SK-N-SH (cell line): ENCODE measurements around the gene RWDD3. TPM values are rescaled to one million over a fixed set of nuclear protein-coding genes. Genes with fewer than 3 reads are reported as not detected.
A peak's percentile ranks its signal among the peaks of the same experiment; 100 is the strongest.

ENCODE experiments used
- CTCF ChIA-PET: fragments of 300-600, 350-600 bp; formaldehyde crosslinking; extraction: SDS; loops from one replicate; lab custom pipeline; 2021; lab: Yijun Ruan, JAX
- POLR2A ChIA-PET: fragments of 350-600 bp; sonication (Branson Sonifier 250); formaldehyde crosslinking; extraction: SDS; loops from one replicate; lab custom pipeline; 2020; ENCODE audit warnings: antibody characterized with exemption, inconsistent platforms; lab: Yijun Ruan, JAX
- DNase-seq: peaks from one replicate; pipeline ENCODE4 v3.0.0; 2012
- H2AFZ ChIP-seq: fragments of 200-600 bp; sonication (generic); 2 replicates; pipeline ENCODE4 v1.8.1; 2016; ENCODE audit warnings: antibody characterized with exemption, mild to moderate bottlenecking, low read depth
- H3F3A ChIP-seq: fragments of 200-600 bp; sonication (generic); replicated peaks from 2 replicates; pipeline ENCODE3; 2016; ENCODE audit warnings: antibody characterized with exemption, mild to moderate bottlenecking; ENCODE audit not compliant: insufficient read depth
- H3K27ac ChIP-seq, 2 experiments: fragments of 200-500 bp in 1 of 2; fragments of 200-600 bp in 1 of 2; sonication (Bioruptor generic) in 1 of 2; sonication (generic), shearing (Covaris generic) in 1 of 2; 2 replicates each; pipeline versions ENCODE4 v1.5.1 to v1.6.1; 2014 to 2016; ENCODE audit warnings: low read depth in 2 of 2, inconsistent platforms in 1 of 2, low read length in 1 of 2, mild to moderate bottlenecking in 1 of 2, mixed read lengths in 1 of 2
- H3K27me3 ChIP-seq: fragments of 200-600 bp; sonication (generic), shearing (Covaris generic); 2 replicates; pipeline ENCODE4 v1.6.1; 2016; ENCODE audit warnings: mixed run types; ENCODE audit not compliant: insufficient read depth
- H3K36me3 ChIP-seq, 2 experiments: fragments of 200-500 bp in 1 of 2; fragments of 200-600 bp in 1 of 2; sonication (Bioruptor generic) in 1 of 2; sonication (generic) in 1 of 2; replicated peaks in 1 of 2; 2 replicates each; pipeline versions ENCODE3 to v1.5.1; 2014 to 2016; ENCODE audit warnings: low read length in 1 of 2, mild to moderate bottlenecking in 1 of 2; ENCODE audit not compliant: insufficient read depth in 2 of 2, control insufficient read depth in 1 of 2
- H3K4me1 ChIP-seq, 2 experiments: fragments of 200-500 bp in 1 of 2; fragments of 200-600 bp in 1 of 2; sonication (Bioruptor generic) in 1 of 2; sonication (generic), shearing (Covaris generic) in 1 of 2; 2 replicates each; pipeline versions ENCODE4 v1.5.1 to v1.6.1; 2014 to 2016; ENCODE audit warnings: low read depth in 1 of 2, low read length in 1 of 2, mixed run types in 1 of 2; ENCODE audit not compliant: insufficient read depth in 2 of 2, control insufficient read depth in 1 of 2
- H3K4me2 ChIP-seq: fragments of 200-600 bp; sonication (generic), shearing (Covaris generic); 2 replicates; pipeline ENCODE4 v1.6.1; 2017; ENCODE audit warnings: mixed run types
- H3K4me3 ChIP-seq, 2 experiments: fragments of 200-500 bp in 1 of 2; fragments of 200-600 bp in 1 of 2; sonication (Bioruptor generic) in 1 of 2; sonication (generic), shearing (Covaris generic) in 1 of 2; 2 replicates each; pipeline versions ENCODE4 v1.5.1 to v1.8.1; 2014 to 2016; ENCODE audit warnings: low read depth in 2 of 2, inconsistent platforms in 1 of 2, low read length in 1 of 2, mild to moderate bottlenecking in 1 of 2, mixed read lengths in 1 of 2, moderate library complexity in 1 of 2
- H3K79me2 ChIP-seq: fragments of 200-600 bp; sonication (generic); 2 replicates; pipeline ENCODE4 v1.8.1; 2017; ENCODE audit warnings: mild to moderate bottlenecking; ENCODE audit not compliant: insufficient read depth
- H3K9ac ChIP-seq: fragments of 200-600 bp; sonication (generic); 2 replicates; pipeline ENCODE4 v1.6.1; 2017; ENCODE audit warnings: mixed run types
- H3K9me2 ChIP-seq: fragments of 200-600 bp; sonication (generic); 2 replicates; pipeline ENCODE4 v1.6.1; 2017; ENCODE audit warnings: mixed run types
- H3K9me3 ChIP-seq: fragments of 200-600 bp; sonication (generic); 2 replicates; pipeline ENCODE4 v1.6.1; 2017; ENCODE audit warnings: mixed run types, mild to moderate bottlenecking, moderate library complexity
- H4K20me1 ChIP-seq: fragments of 200-600 bp; sonication (generic); 2 replicates; pipeline ENCODE4 v1.6.1; 2017; ENCODE audit warnings: mild to moderate bottlenecking, mixed run types; ENCODE audit not compliant: insufficient read depth
- CHD2 ChIP-seq: fragments of 150-350 bp; IDR thresholded peaks from 2 replicates; pipeline ENCODE4 v1.6.1; 2018; ENCODE audit warnings: low read length; ENCODE audit not compliant: partially characterized antibody
- ELF1 ChIP-seq: IDR thresholded peaks from 2 replicates; pipeline ENCODE4 v1.4.0; 2012
- EP300 ChIP-seq, 2 experiments: IDR thresholded peaks; 2 replicates each; pipeline versions ENCODE4 v1.4.0 to v1.6.1; 2012; ENCODE audit warnings: borderline replicate concordance in 1 of 2, low read depth in 1 of 2, low read length in 1 of 2
- EZH2phosphoT487 ChIP-seq: fragments of 200-600 bp; sonication (generic); IDR thresholded peaks from 2 replicates; pipeline ENCODE4 v1.6.1; 2017; ENCODE audit warnings: low read depth, mixed run types, mild to moderate bottlenecking, antibody characterized with exemption, moderate library complexity, borderline replicate concordance
- FOSL2 ChIP-seq: IDR thresholded peaks from 2 replicates; pipeline ENCODE4 v1.4.0; 2012; ENCODE audit warnings: low read depth, mild to moderate bottlenecking, moderate library complexity, borderline replicate concordance
- FOXM1 ChIP-seq: IDR thresholded peaks from 2 replicates; pipeline ENCODE4 v1.4.0; 2012; ENCODE audit warnings: low read depth, mild to moderate bottlenecking
- GATA2 ChIP-seq: sonication (generic); formaldehyde crosslinking; IDR thresholded peaks from 2 replicates; pipeline ENCODE4 v1.5.0; 2020; ENCODE audit warnings: mild to moderate bottlenecking, missing genetic modification reagents
- MAX ChIP-seq: IDR thresholded peaks from 2 replicates; pipeline ENCODE4 v1.4.0; 2012; ENCODE audit warnings: low read depth
- MEF2A ChIP-seq: IDR thresholded peaks from 2 replicates; pipeline ENCODE4 v1.4.0; 2012; ENCODE audit warnings: low read depth, borderline replicate concordance
- MXI1 ChIP-seq: IDR thresholded peaks from 2 replicates; pipeline ENCODE4 v1.6.1; 2012; ENCODE audit warnings: mild to moderate bottlenecking, low read depth, low read length, improper control_type of control experiment
- NFIC ChIP-seq: IDR thresholded peaks from 2 replicates; pipeline ENCODE4 v1.4.0; 2012; ENCODE audit warnings: borderline replicate concordance
- NRF1 ChIP-seq: IDR thresholded peaks from 2 replicates; pipeline ENCODE4 v1.6.1; 2012; ENCODE audit warnings: low read depth, mild to moderate bottlenecking, low read length
- REST ChIP-seq: IDR thresholded peaks from 2 replicates; pipeline ENCODE4 v1.6.1; 2012; ENCODE audit warnings: mild to moderate bottlenecking, low read depth, low read length, moderate library complexity
- RXRA ChIP-seq: IDR thresholded peaks from 2 replicates; pipeline ENCODE4 v1.4.0; 2012; ENCODE audit warnings: low read depth, mild to moderate bottlenecking, borderline replicate concordance
- TAF1 ChIP-seq: IDR thresholded peaks from 2 replicates; pipeline ENCODE4 v1.6.1; 2012; ENCODE audit warnings: low read depth, mild to moderate bottlenecking, low read length, moderate library complexity, borderline replicate concordance
- YY1 ChIP-seq: IDR thresholded peaks from 2 replicates; pipeline ENCODE4 v1.4.0; 2012; ENCODE audit warnings: low read depth, mild to moderate bottlenecking
- WGBS: methylation state at CpG from one replicate; pipeline ENCODE4 v1.1.6; 2017; ENCODE audit warnings: low lambda C conversion rate; 5-methylcytosine and 5-hydroxymethylcytosine counted together
- polyA plus RNA-seq, 3 experiments: library from polyadenylated mRNA; depleted of rRNA; stranded (reverse); fragments of >200 nt; gene quantifications; 2 replicates each; pipeline ENCODE4 v1.2.3, GENCODE V29; 2012

The RWDD3 gene
- polyA plus RNA-seq, 1 of the 3 experiments (the other 2 are of a cell fraction): 11.9 TPM

GRCh38 chr1:95233319-95233736 lies 682 bp upstream of the RWDD3 start:
- peak overlapping the region; percentile 84 for H3K4me2 ChIP-seq
- peak overlapping the region; percentile 86 to 92 for H3K4me3 ChIP-seq
- peak overlapping the region; percentile 100 for H2AFZ ChIP-seq
- TF ChIP-seq EZH2phosphoT487: no peak
- TF ChIP-seq GATA2 (CRISPR knock-in tag): no peak
- TF ChIP-seq YY1: no peak
- TF ChIP-seq CHD2: no peak
- no peak for TF ChIP-seq FOXM1
- TF ChIP-seq MXI1: no peak
- no peak for TF ChIP-seq TAF1
- no peak for TF ChIP-seq NRF1
- TF ChIP-seq MEF2A: no peak
- TF ChIP-seq RXRA: no peak
- TF ChIP-seq NFIC: no peak
- no peak for TF ChIP-seq ELF1
- TF ChIP-seq EP300 (IDR thresholded peaks at IDR 0.05; ENCODE audit: borderline replicate concordance in 1 of 2, low read depth in 1 of 2, low read length in 1 of 2): no peak
- no peak for TF ChIP-seq FOSL2
- TF ChIP-seq MAX: no peak
- no peak for TF ChIP-seq REST
- H3F3A ChIP-seq: no peaks in the 10 kb centered on the region
- no peaks in the 10 kb centered on the region for H3K27me3 ChIP-seq
- WGBS: 87% methylated on average over 11 of the region's 14 CpGs
- peak overlapping the region; percentile 62 for H3K9ac ChIP-seq
- no peaks in the 10 kb centered on the region for H4K20me1 ChIP-seq
- H3K9me2 ChIP-seq: no peaks in the 10 kb centered on the region
- H3K79me2 ChIP-seq: peaks cover 41% of the 10 kb centered on the region
- peak overlapping the region; percentile 38 to 64; a peak in 2 of 4 replicates for H3K27ac ChIP-seq
- H3K4me1 ChIP-seq: peaks cover 13 to 17% of the 10 kb centered on the region in 2 experiments; a peak in 3 of 4 replicates
- peaks cover 10 to 18% of the 10 kb centered on the region in 2 experiments for H3K36me3 ChIP-seq
- no peaks in the 10 kb centered on the region for H3K9me3 ChIP-seq
- peak; percentile 12 for DNase-seq
- ChIA-PET POLR2A (interaction anchor here (0.9 to 1.9 kb wide), 8 partner anchors 10 to 379 kb away, joined by 3 to 14 read pairs (median 4); partner anchors contain the start of gene ALG14), CTCF (interaction anchor here (0.6 to 2.3 kb wide), 28 partner anchors 10 to 864 kb away, joined by 3 to 36 read pairs (median 6); partner anchors contain the start of genes ALG14 and TLCD4)
